NCI-H774 (cell line): ENCODE data around the gene ARHGDIG.

Experiments
- DNase-seq: peaks from one replicate; lab custom pipeline; 2025; lab: John Stamatoyannopoulos, UW

The ARHGDIG gene

GRCh38 chr16:280991-281659 lies 734 bp downstream of the ARHGDIG start:
- no peak for DNase-seq

GRCh38 chr16:281660-282255 lies 1.4 kb downstream of the ARHGDIG start:
- no peak for DNase-seq

- no peak for DNase-seq
Observed at GRCh38 chr16:282491-282890, 2.1 kb downstream of the ARHGDIG start.

- DNase-seq: no peak
Observed at GRCh38 chr16:283033-283805, 2.8 kb downstream of the ARHGDIG start, which contains the start of gene PDIA2. Gene PDIA2 (plus strand): TSS chr16:283164. CDS start chr16:283170, 6 bp downstream.

- DNase-seq: no peak
Observed at GRCh38 chr16:284204-285120, 4.1 kb downstream of the ARHGDIG start.

GRCh38 chr16:285146-286055 lies 5.0 kb downstream of the ARHGDIG start:
- DNase-seq: no peak

GRCh38 chr16:286491-287297 lies 6.3 kb downstream of the ARHGDIG start:
- no peak for DNase-seq

- peak; percentile 41 for DNase-seq
Observed at GRCh38 chr16:287298-287811, 7.0 kb downstream of the ARHGDIG start.

- DNase-seq: no peak
Observed at GRCh38 chr16:287981-288920, 7.9 kb downstream of the ARHGDIG start.

- no peak for DNase-seq
Observed at GRCh38 chr16:289395-289997, 9.1 kb downstream of the ARHGDIG start.

- DNase-seq: no peak
Observed at GRCh38 chr16:290015-290680, 9.8 kb downstream of the ARHGDIG start.

GRCh38 chr16:290681-291405 lies 10.5 kb downstream of the ARHGDIG start:
- DNase-seq: no peak

GRCh38 chr16:291539-291938 lies 11.1 kb downstream of the ARHGDIG start:
- DNase-seq: no peak

GRCh38 chr16:293043-293775 lies 12.8 kb downstream of the ARHGDIG start:
- no peak for DNase-seq

GRCh38 chr16:296276-296675 lies 15.9 kb downstream of the ARHGDIG start:
- no peak for DNase-seq

GRCh38 chr16:296806-297510 lies 16.6 kb downstream of the ARHGDIG start:
- DNase-seq: no peak
